Keratinocyte (primary cell): ENCODE measurements around the gene TMEM132D. TPM values are rescaled to one million over a fixed set of nuclear protein-coding genes. Genes with fewer than 3 reads are reported as not detected.

Experiments used
- DNase-seq: peaks from one replicate; pipeline ENCODE4 v3.0.0-alpha.2; 2011; ENCODE audit warnings: low read depth, missing footprints, low spot score
- FAIRE-seq: peaks from 2 replicates; lab custom pipeline; 2011; peaks lifted over from hg19 to GRCh38; lab: Jason Lieb, UNC
- H2AFZ ChIP-seq: 2 replicates; pipeline ENCODE4 v1.6.0; 2012; ENCODE audit warnings: low read length, control low read depth, inconsistent platforms; ENCODE audit not compliant: control insufficient read depth
- H3K27ac ChIP-seq: 2 replicates; pipeline ENCODE4 v1.5.1; 2011; ENCODE audit warnings: low read length; ENCODE audit not compliant: control insufficient read depth, insufficient read depth
- H3K27me3 ChIP-seq: 3 replicates; pipeline ENCODE4 v1.6.0; 2011; ENCODE audit warnings: low read length; ENCODE audit not compliant: control insufficient read depth, insufficient read depth; ENCODE audit errors: extremely low read depth
- H3K36me3 ChIP-seq, 2 experiments: 2 replicates in 1 of 2; 3 replicates in 1 of 2; pipeline ENCODE4 v1.5.1; 2011; ENCODE audit warnings: low read length in 2 of 2, mild to moderate bottlenecking in 1 of 2; ENCODE audit not compliant: control insufficient read depth in 2 of 2, insufficient read depth in 2 of 2; ENCODE audit errors: extremely low read depth in 1 of 2
- H3K4me1 ChIP-seq: 3 replicates; pipeline ENCODE4 v1.5.1; 2011; ENCODE audit warnings: low read length; ENCODE audit not compliant: control insufficient read depth, insufficient read depth; ENCODE audit errors: extremely low read depth
- H3K4me2 ChIP-seq: 3 replicates; pipeline ENCODE4 v1.6.0; 2011; ENCODE audit warnings: low read depth, low read length; ENCODE audit not compliant: control insufficient read depth, insufficient read depth; ENCODE audit errors: extremely low read depth
- H3K4me3 ChIP-seq, 3 experiments: fragments of 200-600 bp in 1 of 3; sonication (generic) in 1 of 3; 2 replicates in 2 of 3; 3 replicates in 1 of 3; pipeline ENCODE4 v1.5.1; 2011 to 2016; ENCODE audit warnings: low read length in 3 of 3, mild to moderate bottlenecking in 3 of 3, control low read depth in 2 of 3, inconsistent platforms in 1 of 3, low read depth in 1 of 3, mixed read lengths in 1 of 3, mixed run types in 1 of 3, moderate library complexity in 1 of 3; ENCODE audit not compliant: control insufficient read depth in 2 of 3, insufficient read depth in 2 of 3; ENCODE audit errors: extremely low read depth in 1 of 3
- H3K79me2 ChIP-seq: 2 replicates; pipeline ENCODE4 v1.6.0; 2012; ENCODE audit warnings: low read length; ENCODE audit not compliant: control insufficient read depth, insufficient read depth
- H3K9ac ChIP-seq: 3 replicates; pipeline ENCODE4 v1.6.0; 2011; ENCODE audit warnings: low read length; ENCODE audit not compliant: control insufficient read depth, insufficient read depth; ENCODE audit errors: extremely low read depth
- H3K9me1 ChIP-seq: 3 replicates; pipeline ENCODE4 v1.6.0; 2011; ENCODE audit warnings: low read length; ENCODE audit not compliant: control insufficient read depth, insufficient read depth; ENCODE audit errors: extremely low read depth
- H3K9me3 ChIP-seq: 2 replicates; pipeline ENCODE4 v1.5.1; 2012; ENCODE audit warnings: low read depth, low read length; ENCODE audit not compliant: control insufficient read depth
- H4K20me1 ChIP-seq: 3 replicates; pipeline ENCODE4 v1.6.0; 2011; ENCODE audit warnings: low read length; ENCODE audit not compliant: control insufficient read depth, insufficient read depth; ENCODE audit errors: extremely low read depth
- EZH2 ChIP-seq: IDR thresholded peaks from one replicate; pipeline ENCODE4 v1.6.1; 2012; ENCODE audit warnings: inconsistent platforms, mild to moderate bottlenecking, low read length, moderate library complexity
- dilution Hi-C: fragments of 300-500 bp; cut with MboI; formaldehyde crosslinking; loops from one replicate; pipeline ENCODE4 v1.7.0; 2020; ENCODE audit warnings: low sequenced_read_pairs; ENCODE audit not compliant: extremely low pct_ligation_motif_present
- polyA plus RNA-seq, 5 experiments: library from polyadenylated mRNA; depleted of rRNA in 3 of 5; stranded (reverse) in 3 of 5; stranded (forward) in 1 of 5; unstranded in 1 of 5; fragments of >200 nt; gene quantifications; 1 replicate in 1 of 5; 2 replicates in 3 of 5; 3 replicates in 1 of 5; pipeline versions ENCODE4 v1.2.1 to v1.2.3, GENCODE V29; 2011 to 2012; ENCODE audit warnings: missing spikeins in 2 of 5, low read depth in 1 of 5, low replicate concordance in 1 of 5
- TF ChIP-seq, protein P1 (sequence below), 3 experiments: IDR thresholded peaks in 1 of 3; conservative IDR thresholded peaks in 1 of 3; optimal IDR thresholded peaks in 1 of 3; 2 replicates in 2 of 3; 3 replicates in 1 of 3; pipeline versions ENCODE3 to v1.5.1; 2011; ENCODE audit warnings: low read length in 3 of 3, mild to moderate bottlenecking in 3 of 3, moderate library complexity in 2 of 3, control low read depth in 1 of 3, inconsistent platforms in 1 of 3; ENCODE audit not compliant: insufficient read depth in 2 of 3; ENCODE audit errors: extremely low read depth in 1 of 3

TMEM132D gene
- polyA plus RNA-seq, 1 donor (not counting 4 experiments of a cell fraction or from before 2014, with no cell fraction given), result not detected

DNA sequence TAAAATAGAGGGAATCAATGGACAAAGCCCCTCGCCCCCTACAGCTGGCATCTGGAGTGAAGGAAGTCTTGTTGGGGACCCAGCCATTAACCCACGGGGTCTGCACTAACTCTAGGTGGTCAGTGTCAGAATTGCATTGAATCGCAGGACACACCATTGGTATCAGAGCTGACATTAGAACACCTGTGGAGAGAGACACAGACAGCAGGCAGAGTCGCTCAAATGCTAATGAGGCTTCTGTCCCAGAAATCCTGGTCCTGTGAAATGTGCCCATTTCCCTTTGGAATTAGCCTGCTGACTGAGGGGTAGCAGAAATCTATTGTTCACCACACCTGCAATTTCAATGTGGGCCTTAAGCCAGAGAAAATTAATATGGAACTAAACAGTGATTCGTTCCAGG, 33.0 kb downstream of the TMEM132D start:
- DNase-seq (no peak), FAIRE-seq (no peak)
- no peaks in the 10 kb centered on the region for H3K4me1 ChIP-seq
- dilution Hi-C loops, result no loop called here
- no peaks in the 10 kb centered on the region for H4K20me1 ChIP-seq
- no peaks in the 10 kb centered on the region for H3K79me2 ChIP-seq
- TF ChIP-seq, protein P1, sequence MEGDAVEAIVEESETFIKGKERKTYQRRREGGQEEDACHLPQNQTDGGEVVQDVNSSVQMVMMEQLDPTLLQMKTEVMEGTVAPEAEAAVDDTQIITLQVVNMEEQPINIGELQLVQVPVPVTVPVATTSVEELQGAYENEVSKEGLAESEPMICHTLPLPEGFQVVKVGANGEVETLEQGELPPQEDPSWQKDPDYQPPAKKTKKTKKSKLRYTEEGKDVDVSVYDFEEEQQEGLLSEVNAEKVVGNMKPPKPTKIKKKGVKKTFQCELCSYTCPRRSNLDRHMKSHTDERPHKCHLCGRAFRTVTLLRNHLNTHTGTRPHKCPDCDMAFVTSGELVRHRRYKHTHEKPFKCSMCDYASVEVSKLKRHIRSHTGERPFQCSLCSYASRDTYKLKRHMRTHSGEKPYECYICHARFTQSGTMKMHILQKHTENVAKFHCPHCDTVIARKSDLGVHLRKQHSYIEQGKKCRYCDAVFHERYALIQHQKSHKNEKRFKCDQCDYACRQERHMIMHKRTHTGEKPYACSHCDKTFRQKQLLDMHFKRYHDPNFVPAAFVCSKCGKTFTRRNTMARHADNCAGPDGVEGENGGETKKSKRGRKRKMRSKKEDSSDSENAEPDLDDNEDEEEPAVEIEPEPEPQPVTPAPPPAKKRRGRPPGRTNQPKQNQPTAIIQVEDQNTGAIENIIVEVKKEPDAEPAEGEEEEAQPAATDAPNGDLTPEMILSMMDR (optimal IDR thresholded peaks at IDR 0.05 in 1 of 3, IDR thresholded peaks at IDR 0.05 in 1 of 3, conservative IDR thresholded peaks at IDR 0.05 in 1 of 3; ENCODE audit: extremely low read depth in 1 of 3, insufficient read depth in 2 of 3, low read length in 3 of 3), result no peak
- no peak for TF ChIP-seq EZH2
- H3K9me3 ChIP-seq, result no peaks in the 10 kb centered on the region
- no peak overlapping the region for H2AFZ ChIP-seq
- no peak overlapping the region for H3K4me2 ChIP-seq
- H3K4me3 ChIP-seq, result no peak overlapping the region
- H3K27me3 ChIP-seq, result no peaks in the 10 kb centered on the region
- H3K36me3 ChIP-seq, result no peaks in the 10 kb centered on the region
- no peak overlapping the region for H3K9ac ChIP-seq
- H3K27ac ChIP-seq, result no peak overlapping the region
- no peaks in the 10 kb centered on the region for H3K9me1 ChIP-seq

DNA sequence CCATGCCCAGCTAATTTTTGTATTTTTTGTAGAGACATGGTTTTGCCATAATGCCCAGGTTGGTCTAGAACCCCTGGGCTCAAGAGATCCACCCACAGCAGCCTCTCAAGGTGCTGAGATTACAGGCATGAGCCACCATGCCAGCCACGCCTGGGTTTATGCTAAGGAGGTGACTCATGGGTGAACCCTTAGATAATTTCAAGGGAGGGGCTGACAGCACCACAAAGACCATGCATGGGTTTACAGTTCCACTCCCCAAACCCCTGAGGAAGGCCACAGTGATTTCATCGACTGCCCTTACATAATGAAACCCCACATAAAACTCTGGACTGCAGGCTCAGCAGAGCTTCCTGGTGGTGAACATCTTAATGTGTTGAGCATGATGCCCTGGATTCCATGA, 33.7 kb downstream of the TMEM132D start:
- Histone ChIP-seq H2AFZ (no peak overlapping the region), H3K36me3 (no peaks in the 10 kb centered on the region), H3K4me2 (no peak overlapping the region), H4K20me1 (no peaks in the 10 kb centered on the region), H3K4me1 (no peaks in the 10 kb centered on the region), H3K79me2 (no peaks in the 10 kb centered on the region), H3K9me1 (no peaks in the 10 kb centered on the region), H3K27me3 (no peaks in the 10 kb centered on the region), H3K9me3 (peaks cover 3% of the 10 kb centered on the region), H3K27ac (no peak overlapping the region), H3K4me3 (no peak overlapping the region), H3K9ac (no peak overlapping the region)
- dilution Hi-C loops, result no loop called here
- TF ChIP-seq, protein P1 (optimal IDR thresholded peaks at IDR 0.05 in 1 of 3, IDR thresholded peaks at IDR 0.05 in 1 of 3, conservative IDR thresholded peaks at IDR 0.05 in 1 of 3; ENCODE audit: extremely low read depth in 1 of 3, insufficient read depth in 2 of 3, low read length in 3 of 3), result no peak
- no peak for TF ChIP-seq EZH2
- DNase-seq (no peak), FAIRE-seq (no peak)
